SK-N-SH (cell line): ENCODE measurements around the gene ERVW-1.
"Not testable (repeated sequence)": the region's sequence is repeated elsewhere in the genome, so short reads cannot be mapped to it uniquely, and the experiment has no call there.

Experiments used
- EP300 ChIP-seq, 2 experiments: IDR thresholded peaks; 2 replicates each; pipeline versions ENCODE4 v1.4.0 to v1.6.1; 2012; ENCODE audit warnings: borderline replicate concordance in 1 of 2, low read depth in 1 of 2, low read length in 1 of 2
- EZH2phosphoT487 ChIP-seq: fragments of 200-600 bp; sonication (generic); IDR thresholded peaks from 2 replicates; pipeline ENCODE4 v1.6.1; 2017; ENCODE audit warnings: low read depth, mixed run types, mild to moderate bottlenecking, antibody characterized with exemption, moderate library complexity, borderline replicate concordance
- GABPA ChIP-seq: IDR thresholded peaks from 2 replicates; pipeline ENCODE4 v1.4.0; 2012; ENCODE audit warnings: low read depth, mild to moderate bottlenecking
- JUND ChIP-seq: IDR thresholded peaks from 2 replicates; pipeline ENCODE4 v1.4.0; 2012
- NRF1 ChIP-seq: IDR thresholded peaks from 2 replicates; pipeline ENCODE4 v1.6.1; 2012; ENCODE audit warnings: low read depth, mild to moderate bottlenecking, low read length
- POLR2AphosphoS5 ChIP-seq: IDR thresholded peaks from 2 replicates; pipeline ENCODE4 v1.6.1; 2012; ENCODE audit warnings: low read depth, low read length
- TAF1 ChIP-seq: IDR thresholded peaks from 2 replicates; pipeline ENCODE4 v1.6.1; 2012; ENCODE audit warnings: low read depth, mild to moderate bottlenecking, low read length, moderate library complexity, borderline replicate concordance
- YY1 ChIP-seq: IDR thresholded peaks from 2 replicates; pipeline ENCODE4 v1.4.0; 2012; ENCODE audit warnings: low read depth, mild to moderate bottlenecking
- TF ChIP-seq, protein P1 (sequence below): fragments of 200-600 bp; sonication (generic); IDR thresholded peaks from 2 replicates; pipeline ENCODE4 v1.6.1; 2017; ENCODE audit warnings: antibody characterized with exemption, mild to moderate bottlenecking, moderate library complexity

DNA sequence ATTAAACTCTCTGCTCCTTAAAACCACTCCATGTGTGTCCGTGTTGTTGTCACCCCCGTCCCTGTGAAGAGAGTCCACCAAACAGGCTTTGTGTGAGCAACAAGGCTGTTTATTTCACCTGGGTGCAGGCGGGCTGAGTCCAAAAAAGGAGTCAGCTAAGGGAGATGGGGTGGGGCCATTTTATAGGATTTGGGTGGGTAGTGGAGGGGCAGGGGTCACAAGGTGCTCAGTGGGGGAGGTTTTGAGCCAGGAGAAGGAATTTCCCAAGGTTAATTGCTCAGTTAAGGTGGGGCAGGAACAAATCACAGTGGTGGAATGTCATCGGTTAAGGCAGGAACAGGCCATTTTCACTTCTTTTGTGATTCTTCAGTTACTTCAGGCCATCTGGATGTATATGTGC is 1.4 kb upstream of the ERVW-1 start:
- TF ChIP-seq, protein P1, sequence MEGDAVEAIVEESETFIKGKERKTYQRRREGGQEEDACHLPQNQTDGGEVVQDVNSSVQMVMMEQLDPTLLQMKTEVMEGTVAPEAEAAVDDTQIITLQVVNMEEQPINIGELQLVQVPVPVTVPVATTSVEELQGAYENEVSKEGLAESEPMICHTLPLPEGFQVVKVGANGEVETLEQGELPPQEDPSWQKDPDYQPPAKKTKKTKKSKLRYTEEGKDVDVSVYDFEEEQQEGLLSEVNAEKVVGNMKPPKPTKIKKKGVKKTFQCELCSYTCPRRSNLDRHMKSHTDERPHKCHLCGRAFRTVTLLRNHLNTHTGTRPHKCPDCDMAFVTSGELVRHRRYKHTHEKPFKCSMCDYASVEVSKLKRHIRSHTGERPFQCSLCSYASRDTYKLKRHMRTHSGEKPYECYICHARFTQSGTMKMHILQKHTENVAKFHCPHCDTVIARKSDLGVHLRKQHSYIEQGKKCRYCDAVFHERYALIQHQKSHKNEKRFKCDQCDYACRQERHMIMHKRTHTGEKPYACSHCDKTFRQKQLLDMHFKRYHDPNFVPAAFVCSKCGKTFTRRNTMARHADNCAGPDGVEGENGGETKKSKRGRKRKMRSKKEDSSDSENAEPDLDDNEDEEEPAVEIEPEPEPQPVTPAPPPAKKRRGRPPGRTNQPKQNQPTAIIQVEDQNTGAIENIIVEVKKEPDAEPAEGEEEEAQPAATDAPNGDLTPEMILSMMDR: not testable (repeated sequence)
- not testable (repeated sequence) for TF ChIP-seq EZH2phosphoT487; JUND; GABPA; YY1; POLR2AphosphoS5; EP300 (IDR thresholded peaks at IDR 0.05; ENCODE audit: borderline replicate concordance in 1 of 2, low read depth in 1 of 2, low read length in 1 of 2); TAF1; NRF1
